Articular chondrocyte of knee joint (primary cell): Measurements from ENCODE around the gene GPR39. TPM values are rescaled to one million over a fixed set of nuclear protein-coding genes. Genes with fewer than 3 reads are reported as not detected.

Experiments used
- small RNA-seq: library from RNA; depleted of rRNA; stranded (forward); fragments of <200 nt; gene quantifications from one replicate; pipeline ENCODE3, GENCODE V24; 2012
- total RNA-seq: library from RNA; depleted of rRNA; stranded (reverse); fragments of >200 nt; gene quantifications from 2 replicates; pipeline ENCODE4 v1.2.3, GENCODE V29; 2012

The GPR39 gene
- total RNA-seq: 1.3 and 4.9 TPM in 2 replicates

GRCh38 chr2:132416723-132417395 lies at the start of gene GPR39:
Gene GPR39 (plus strand): TSS chr2:132416805.

GRCh38 chr2:132669908-132670495 lies 253.4 kb downstream of the GPR39 start, which contains the start of gene LYPD1:
Gene LYPD1 (minus strand): TSS chr2:132670205. CDS start chr2:132669932, 273 bp downstream.

Small RNA genes lying within 50 kb of the gene (small RNA-seq; reads per million reads assigned to genes)
- gene RNU6-175P: not detected
